Measurements from ENCODE around the gene BDNF.

DNA sequence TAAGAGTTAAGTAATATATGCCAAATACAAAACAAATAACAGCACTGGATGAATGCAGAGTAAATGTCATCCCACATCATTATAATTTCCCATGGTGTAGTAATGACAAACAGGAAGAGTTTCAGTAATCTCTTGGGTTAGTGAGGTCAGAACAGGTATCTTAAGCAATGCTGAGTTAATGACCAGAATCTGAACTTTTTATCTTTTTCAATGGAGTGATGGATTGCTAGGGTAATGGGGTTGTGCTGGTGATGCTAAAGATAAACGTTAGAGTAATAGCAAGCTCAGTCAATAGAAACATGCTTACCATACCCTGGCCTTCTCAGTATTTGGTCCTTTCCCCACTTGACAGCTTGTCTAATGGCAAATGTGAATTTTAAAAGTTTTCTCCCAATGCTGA is 11.5 kb upstream of the BDNF start:
- no peak for TF ChIP-seq EZH2 (IDR thresholded peaks at IDR 0.05; ENCODE audit: borderline replicate concordance, insufficient read depth, low read length, poor library complexity, severe bottlenecking)
- TF ChIP-seq RAD21 (conservative IDR thresholded peaks at IDR 0.05): no peak
- TF ChIP-seq MXI1 (conservative IDR thresholded peaks at IDR 0.05; ENCODE audit: poor library complexity, severe bottlenecking): no peak

Data from neural cell (in vitro differentiated cells).